NCI-H1436 treated with DMSO at 0.1 percent for 48 hours (cell line): ENCODE measurements around the gene VDAC1.
A peak's percentile ranks its signal among the peaks of the same experiment; 100 is the strongest.
"Not testable (repeated sequence)": the region's sequence is repeated elsewhere in the genome, so short reads cannot be mapped to it uniquely, and the experiment has no call there.

Source experiments
- DNase-seq: peaks from one replicate; lab custom pipeline; 2025; lab: John Stamatoyannopoulos, UW

Gene VDAC1

DNA sequence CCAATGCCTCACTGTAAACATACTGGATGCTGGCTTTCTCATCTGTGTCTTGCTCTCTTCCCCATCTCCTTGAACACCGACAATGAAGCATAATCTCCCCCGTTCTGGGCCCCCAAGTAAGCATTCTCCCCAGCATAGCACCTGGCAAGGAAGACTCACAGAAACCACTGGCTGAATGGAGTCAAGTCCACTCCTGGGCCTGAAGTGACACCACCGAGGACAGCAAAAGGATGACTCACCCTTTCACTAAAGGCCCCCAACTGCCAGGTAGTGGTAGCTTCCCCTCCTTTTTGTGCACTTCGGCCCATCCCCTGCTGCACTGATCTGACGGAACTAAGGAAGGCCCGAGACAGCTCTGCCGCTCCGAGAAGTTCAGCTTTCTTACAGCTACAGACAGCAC is 9.4 kb downstream of the VDAC1 start:
- no peak for DNase-seq

DNA sequence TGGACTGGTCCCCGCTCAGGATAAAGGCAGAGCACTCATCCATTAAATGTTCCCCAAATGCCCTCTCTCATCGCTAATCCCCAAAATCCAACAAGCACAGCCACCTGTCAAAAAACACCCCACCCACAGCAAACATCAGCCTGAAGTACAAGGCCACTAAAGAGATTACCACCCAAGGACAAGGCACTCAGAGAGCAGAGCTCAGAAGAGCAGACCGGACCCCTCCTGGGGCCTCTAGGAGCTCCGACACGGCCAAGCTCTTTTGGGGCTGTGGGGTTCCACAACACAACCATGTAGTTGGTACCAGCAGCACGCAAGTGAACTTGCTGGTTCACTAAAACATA is 9.8 kb downstream of the VDAC1 start:
- no peak for DNase-seq

DNA sequence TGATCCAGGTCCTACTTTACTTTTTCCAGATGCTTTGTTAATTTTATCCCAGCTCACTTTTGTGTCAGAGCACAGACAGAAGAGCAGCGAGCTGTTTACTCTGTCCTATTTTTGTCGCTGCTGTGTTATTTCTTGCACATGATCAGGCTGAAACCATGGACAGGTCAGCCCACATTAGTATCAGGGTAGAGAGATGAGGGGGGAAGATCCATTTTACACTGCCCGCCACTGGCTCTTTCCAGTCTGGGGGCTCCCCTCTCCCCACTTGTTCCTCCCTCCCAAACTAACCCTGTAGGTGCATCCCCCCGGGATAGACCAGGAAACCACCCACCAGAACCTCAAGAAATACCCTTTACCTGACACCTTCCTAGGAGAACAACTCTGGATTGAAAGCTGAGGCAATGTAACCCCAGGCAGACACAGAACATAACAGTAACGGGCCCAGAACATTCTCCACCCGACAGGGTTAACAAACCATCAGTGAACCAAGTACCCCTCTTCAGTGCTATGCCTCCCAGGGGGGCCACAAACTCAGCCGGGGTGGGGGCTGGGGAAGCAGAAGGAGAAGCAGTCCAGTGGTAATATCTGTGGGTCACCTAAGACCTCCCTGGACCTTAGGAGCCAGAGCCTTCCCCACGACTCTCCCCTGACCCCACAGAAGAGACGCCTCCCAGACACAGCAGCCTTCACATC is 10.3 kb downstream of the VDAC1 start:
- DNase-seq = no peak

DNA sequence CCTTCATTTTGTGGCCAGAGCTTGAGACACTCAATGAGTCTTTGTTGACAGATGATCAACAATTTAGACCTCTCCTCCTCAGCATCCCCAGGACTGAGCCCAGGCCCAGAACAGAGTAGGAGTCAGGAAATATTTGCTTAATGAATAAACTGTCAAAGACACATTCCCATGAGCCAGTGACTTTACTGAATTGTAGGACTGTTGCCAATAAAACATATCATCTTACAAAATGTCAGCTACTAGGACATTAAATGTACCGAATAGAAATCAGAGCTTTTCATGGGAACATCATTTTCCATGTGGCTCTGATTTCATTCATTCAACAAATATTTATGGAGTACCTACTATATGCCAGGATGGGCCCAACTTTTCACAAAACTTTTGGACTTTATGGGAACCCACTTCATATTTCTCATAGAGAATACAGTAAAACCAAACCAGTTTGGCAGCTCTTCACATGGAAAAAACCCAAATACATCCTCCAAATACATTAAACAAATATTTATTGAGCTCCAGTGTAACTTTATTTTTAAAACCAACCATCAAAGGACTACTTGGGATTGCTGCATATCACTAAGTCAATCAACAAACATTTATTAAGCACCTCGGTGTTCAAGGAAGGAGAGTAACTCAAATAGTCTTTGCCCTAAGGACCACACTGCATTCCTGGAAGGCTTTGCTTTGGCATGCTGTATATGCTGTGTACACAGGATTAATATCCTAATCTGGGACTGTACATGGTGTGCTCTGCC is 11.4 kb downstream of the VDAC1 start:
- DNase-seq = no peak

DNA sequence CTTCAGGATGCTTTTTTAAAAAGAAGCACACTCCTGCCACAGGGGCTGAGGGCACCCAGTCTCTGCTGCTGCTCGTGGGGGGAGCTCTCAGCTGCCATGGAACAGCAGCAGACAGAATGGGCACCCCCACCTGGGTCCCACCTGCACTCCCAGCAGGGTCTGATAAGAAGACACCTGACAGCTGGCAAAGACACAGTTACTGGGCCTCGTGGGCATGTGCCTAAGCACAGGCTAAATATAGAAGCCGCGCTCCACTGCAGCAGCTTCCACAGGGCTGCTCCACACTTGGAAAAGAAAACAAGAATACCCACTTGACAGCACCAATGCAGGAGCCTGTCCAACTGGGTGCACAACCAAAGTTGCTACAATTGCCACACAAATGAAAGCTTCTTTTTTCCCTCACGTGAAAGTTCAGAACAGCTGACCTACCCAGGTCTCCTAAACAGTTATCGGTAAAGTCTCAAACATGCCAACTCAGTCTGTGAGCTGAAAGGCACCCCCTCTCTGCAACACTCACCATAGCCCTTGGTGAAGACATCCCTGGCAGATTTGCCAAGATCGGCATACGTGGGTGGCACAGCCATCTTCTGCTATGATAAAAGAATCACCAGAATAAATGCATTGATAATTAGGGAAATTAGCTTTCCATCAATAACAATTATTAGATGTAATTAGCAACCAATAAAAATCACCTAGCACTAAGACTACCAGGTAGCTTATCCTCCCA is 12.2 kb downstream of the VDAC1 start:
- no peak for DNase-seq

DNA sequence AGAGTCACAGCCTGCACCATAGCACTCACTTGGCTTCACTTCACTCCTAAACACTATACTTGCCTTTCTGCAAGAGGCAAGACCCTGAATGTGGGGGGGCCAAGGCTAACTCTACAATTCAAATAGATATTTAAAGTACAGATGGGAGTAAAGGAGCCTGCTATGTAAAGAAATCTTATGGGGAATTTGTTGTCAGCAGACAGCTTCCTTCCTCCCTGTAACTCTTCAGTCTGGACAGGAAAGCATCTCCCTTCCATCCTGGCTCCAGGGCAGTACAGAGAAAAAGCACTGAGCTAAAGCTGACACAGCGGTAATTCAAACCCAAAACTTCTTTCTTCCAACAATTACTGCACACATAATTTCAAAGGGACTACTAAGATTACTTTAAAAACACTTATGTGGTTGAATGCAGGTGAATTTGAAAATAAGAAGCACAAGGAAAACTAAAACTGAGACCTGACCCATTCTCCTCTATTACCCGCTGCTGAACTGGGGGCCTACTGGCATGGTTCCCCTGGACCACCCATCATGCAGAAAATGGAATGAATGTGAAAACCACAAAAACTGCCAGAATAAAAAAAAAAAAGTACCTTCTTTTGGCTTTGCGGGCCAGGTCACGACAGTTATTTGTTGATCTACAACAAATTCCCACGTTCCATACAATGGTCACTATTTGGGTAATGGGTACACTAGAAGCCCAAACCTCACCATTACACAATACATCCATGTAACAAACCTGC is 13.4 kb downstream of the VDAC1 start:
- DNase-seq = no peak

DNA sequence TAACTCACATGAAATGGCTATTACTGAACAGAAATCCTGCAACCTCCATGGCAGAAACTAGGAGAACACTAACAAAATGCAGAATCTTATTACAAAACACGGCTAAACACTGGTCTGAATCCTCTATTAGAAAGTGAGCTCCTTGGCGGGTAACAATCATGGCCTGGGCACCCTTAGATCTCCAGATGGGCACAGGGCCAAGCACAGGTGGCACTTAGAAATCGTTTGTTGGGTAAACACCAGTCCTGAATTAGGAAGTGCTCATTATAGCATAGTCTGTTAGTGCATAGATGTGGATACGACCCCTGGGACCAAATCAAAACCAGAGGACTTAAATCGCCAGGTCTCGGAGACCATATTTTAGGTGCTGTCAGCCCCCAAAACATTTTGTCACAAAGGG is 14.4 kb downstream of the VDAC1 start:
- peak; percentile 38 for DNase-seq

DNA sequence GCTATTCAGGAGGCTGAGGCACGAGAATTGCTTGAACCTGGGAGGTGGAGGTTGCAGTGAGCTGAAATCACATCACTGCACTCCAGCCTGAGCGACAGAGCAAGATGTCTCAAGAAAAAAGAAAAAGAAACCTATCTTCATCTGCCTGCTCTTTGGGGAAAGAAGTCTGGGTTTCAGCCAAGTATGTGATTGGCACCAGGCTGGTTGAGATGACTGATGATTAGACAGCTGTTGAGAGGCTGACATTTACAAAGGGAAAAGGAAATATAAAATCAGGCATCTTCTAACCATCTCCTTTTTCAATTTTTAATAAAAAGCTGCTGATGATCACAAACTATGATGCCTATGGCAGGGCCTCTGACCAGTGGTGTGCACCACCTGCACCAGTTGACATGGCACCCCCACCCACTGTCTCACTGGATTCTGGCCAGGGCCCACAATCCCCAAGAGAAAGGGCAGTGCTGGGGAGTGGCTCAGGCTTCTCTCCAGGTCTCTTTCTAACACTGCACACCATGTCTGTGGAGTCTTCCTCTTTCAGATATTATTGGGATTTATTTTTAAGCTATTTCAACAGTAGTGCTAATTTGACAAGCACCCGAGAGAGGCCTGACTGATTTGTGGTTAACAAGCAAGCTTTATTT is 19.1 kb downstream of the VDAC1 start:
- DNase-seq = no peak

DNA sequence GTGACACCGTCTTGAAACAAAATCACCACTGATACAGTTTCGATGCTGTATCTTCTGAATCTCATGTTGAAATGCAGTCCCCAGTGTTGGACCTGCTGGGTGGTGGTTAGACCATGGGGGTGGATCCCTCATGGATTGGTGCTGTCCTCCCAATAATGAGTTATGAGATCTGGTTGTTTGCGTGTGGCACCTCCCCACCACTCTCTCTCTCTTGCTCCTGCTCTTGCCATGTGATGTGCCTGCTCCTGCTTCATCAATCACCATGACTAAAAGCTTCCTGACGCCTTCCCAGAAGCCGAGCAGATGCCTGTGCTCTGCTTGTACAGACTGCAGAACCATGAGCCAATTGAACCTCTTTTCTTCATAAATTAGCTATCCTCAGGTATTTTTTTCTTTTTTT is 21.1 kb downstream of the VDAC1 start:
- DNase-seq = no peak

DNA sequence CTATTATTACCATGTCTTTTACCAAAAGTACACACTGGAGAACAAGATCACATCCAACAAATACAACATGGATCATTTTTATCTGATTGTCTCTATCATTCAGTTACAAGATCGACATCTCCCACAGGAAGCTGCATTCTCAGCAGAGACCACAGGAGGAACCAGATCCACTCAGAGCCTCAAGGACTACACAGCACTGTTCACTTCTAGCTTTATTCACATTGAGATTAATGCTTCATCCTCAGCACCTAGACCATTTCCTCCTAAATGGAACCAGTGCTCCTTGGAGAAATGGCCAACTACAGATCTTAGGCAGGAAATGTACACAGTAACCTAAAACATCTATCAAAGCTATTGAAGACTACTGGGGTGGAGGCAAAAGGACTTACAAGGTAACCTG is 23.1 kb downstream of the VDAC1 start:
- no peak for DNase-seq

DNA sequence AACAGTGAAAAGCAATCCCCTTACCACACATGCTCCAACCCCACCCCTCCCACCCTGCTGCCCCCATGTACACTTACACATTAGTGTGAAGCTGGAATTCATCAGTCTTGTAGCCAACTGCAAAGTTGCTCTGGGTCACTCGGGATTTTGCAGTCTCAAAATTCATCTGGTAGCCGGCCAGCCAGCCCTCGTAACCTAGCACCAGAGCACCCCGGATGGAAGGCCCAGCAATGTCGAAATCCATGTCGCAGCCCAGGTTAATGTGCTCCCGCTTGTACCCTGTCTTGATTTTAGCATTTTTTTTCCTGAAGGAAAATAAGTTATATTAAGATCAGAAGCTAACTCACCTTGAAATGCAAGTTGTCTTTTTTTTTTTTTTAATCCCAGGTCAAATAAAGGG is 24.1 kb downstream of the VDAC1 start:
- no peak for DNase-seq

DNA sequence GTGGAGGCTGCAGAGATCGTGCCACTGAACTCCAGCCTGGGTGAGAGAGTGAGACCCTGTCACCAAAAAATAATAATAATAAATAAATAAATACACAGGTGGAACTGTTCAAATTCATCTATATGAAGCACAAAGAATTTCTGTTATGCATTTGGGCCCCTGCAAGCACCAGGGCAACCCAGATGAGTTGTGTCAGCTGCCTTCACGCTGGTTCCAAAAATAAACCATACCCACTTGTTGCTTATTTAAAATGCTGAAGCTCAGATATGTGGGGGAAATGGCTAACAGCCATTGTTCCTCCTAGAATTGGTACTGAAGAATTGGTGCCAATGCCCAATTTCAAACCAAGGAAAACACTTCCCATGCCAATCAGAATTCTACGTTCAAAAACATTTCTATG is 25.8 kb downstream of the VDAC1 start:
- DNase-seq = no peak

DNA sequence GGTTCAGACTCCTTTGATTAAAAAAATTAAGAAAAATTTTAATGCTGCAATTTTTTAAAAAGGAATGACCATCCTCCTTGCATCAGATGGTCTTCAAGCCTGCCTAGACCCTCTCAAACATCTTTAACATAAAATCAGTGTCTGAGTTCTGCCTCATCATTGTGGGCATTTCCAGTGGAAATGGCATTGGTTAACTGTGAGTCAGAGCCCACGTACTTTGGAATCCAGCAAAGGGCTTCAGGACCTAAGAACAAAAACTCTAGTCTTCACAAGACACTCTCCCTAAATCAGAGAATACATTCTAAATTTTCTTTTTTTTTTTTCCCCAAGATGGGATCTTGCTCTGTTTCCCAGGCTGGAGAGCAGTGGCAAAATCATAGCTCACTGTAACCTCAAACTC is 26.9 kb downstream of the VDAC1 start:
- DNase-seq = no peak

DNA sequence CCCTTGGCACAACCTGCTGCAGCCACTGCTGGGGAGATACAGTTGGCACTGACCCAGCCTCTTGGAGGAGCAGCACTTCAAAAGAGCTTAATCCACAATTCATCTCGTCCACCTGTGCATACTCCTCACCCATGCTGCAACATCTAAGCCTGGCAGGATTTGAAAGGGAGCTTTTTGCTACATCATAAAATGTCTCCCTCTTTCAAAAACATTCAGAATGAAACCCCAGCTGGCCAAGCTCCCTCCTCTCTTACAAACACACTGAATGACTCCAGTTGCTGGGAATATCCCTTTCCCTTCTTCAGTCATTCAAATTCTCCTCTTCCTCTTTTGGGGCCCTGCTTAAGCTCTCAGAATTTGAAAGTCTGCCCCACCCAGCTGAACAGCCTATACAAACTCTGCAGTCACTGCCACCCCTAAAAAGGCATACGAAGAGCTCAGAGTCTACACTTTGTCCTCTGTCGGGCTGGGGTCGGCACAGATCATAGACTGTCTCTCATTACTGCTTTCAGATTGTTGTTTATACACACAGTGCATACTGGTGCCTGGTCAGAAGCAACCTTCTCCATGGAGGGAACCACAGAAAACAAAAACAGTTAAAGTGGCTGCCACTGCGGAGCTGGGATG is 27.5 kb downstream of the VDAC1 start:
- no peak for DNase-seq

DNA sequence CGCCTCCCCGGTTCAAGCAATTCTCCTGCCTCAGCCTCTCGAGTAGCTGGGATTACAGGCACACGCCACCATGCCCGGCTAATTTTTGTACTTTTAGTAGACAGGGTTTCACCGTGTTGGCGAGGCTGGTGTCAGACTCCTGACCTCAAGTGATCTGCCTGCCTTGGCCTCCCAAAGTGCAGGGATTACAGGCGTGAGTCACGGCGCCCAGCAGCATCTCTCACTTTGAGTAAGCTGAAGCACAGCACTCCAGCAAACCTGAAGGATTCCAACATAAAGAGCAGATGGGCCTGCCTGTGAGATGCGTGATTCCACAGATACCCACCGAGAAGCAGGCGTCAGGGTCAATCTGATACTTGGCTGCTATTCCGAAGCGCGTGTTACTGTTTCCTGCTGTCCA is 29.2 kb downstream of the VDAC1 start:
- not testable (repeated sequence) for DNase-seq

DNA sequence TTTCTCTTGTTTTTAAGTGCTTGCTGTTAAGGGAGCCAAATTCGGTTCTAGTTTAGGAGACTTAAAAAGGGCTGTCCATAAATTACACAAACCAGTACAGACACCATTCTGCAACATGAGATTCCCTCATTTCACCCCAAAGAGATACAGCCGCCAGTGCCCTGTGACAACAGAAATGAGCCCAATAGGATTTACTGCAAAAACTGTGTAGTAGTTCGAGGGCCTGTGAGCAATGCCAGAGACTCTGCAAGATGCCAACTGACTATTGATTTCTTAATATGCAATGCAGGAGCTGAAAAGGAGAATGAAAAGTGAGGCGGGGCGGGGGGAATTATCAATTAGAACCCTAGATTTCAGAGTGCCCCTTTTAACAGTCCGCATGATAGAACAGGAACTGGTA is 30.6 kb downstream of the VDAC1 start:
- DNase-seq = no peak

DNA sequence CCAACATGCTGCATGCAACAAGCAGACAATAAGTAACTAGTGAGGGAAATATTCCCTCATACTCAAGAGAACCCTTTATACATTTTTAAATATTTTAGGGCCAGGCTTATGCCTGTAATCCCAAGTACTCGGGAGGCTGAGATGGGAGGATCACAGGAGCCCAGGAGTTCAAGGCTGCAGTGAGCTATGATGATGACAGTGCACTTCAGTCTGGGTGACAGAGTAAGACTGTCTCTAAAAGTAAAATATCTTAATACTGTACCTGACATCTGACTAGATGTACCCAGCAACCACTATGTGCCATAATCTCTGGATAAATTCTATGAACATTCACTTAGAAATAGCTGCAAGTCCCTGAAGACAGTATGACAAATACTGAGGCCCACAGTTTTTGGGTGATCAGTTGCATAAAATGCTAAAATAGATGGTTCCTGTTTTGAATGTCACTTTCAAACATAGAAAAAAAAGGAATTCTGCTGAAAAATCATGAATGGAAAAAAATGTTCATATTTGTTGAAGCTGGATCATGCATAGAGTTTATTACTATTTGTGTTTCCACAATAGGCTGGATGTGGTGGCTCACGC is 34.4 kb downstream of the VDAC1 start:
- no peak for DNase-seq

DNA sequence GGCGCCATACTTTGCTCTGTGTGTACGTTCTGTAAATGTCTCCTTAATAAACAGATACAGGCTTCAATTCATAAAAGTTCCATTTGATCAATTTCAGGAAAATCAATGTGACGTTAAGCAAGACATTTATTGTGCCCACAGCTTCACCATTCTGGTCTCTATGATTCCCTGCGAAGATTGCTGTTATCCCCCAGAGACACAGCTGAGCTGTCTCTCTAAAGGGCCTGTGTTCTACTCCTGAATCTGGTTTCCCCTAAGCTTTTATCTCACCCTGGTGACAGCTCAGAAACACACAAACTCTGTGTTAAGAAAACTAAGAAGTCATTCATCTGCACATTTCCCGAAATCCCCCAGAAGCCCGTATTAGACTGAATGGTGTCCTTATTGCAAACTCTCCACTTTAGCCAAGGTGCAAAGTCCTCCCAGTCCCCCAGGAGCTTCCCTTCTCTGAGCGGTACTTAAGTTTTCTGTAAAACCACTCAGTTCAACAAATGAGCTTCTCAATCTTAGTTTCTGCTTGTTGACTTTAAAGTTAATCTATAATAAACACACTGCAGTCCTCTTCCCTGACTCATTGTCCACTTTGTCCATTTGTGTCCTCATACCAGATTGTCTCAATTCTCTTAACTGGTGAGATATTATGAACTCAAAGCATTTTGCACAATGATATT is 35.0 kb downstream of the VDAC1 start:
- DNase-seq = no peak

DNA sequence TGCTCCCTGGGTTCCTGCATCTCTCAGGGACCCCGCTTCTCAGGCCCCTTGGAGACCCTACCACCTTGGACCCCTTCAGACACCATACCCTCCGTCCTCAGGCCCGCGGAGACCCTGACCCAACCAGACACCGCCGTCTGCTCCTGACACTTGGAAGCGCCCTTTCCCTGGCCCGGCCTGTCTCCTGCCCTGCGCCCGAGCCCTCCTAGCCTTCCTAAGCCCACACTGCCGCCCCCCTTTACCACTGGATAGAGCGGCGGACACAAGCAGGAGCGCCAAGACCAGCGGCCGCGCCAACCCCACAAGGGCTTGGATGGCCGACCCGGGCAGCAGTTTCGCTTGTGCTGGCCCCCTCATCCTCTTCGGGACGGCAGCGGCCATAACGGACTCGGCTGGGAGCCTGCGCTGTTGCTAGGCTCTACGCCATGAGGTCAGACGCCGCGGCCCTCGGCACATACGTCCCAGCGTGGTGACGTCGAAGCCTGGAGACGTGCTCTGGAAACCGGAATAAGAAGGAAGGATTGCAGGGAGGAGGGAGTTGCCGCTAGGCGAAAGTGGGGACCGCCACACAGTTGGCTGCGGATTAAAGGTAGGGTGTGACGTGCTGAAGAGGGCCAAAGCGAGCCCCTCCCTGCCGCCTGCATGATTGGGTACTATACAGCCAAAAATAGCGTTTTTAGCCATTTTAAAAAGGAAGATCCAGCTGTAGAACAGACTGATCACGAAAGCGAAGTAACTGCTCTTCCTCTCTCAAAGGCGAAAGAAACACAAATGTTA is 36.4 kb downstream of the VDAC1 start, which contains the start of gene C5orf15:
Gene C5orf15 (minus strand): TSS at position 422 of the 777 bp plus-strand sequence. CDS start 41 bp downstream, at position 381.
- peak; percentile 70 for DNase-seq
